ENCODE measurements around the gene DUSP22. TPM values are rescaled to one million over a fixed set of nuclear protein-coding genes. Genes with fewer than 3 reads are reported as not detected.

Gene DUSP22
- total RNA-seq, 1 experiment from 2014 or later: 19.2 TPM

GRCh38 chr6:308768-309167 lies 16.5 kb downstream of the DUSP22 start (continued):
- no peak for TF ChIP-seq EZH2phosphoT487 (IDR thresholded peaks at IDR 0.05; ENCODE audit: borderline replicate concordance)
- no peak for TF ChIP-seq EZH2 (IDR thresholded peaks at IDR 0.05)
- TF ChIP-seq MAX (IDR thresholded peaks at IDR 0.05): no peak
- no peak for TF ChIP-seq POLR2AphosphoS5 (IDR thresholded peaks at IDR 0.05; ENCODE audit: low read depth, low read length)
- TF ChIP-seq ZNF274 (IDR thresholded peaks at IDR 0.05; ENCODE audit: low read depth, low read length): no peak
- no peak for TF ChIP-seq RAD21 (IDR thresholded peaks at IDR 0.05; ENCODE audit: low read depth)
- TF ChIP-seq ZFX (IDR thresholded peaks at IDR 0.05): no peak
- TF ChIP-seq ELF1 (IDR thresholded peaks at IDR 0.05; ENCODE audit: borderline replicate concordance, low read depth): no peak

GRCh38 chr6:309947-310346 lies 17.7 kb downstream of the DUSP22 start:
- peaks cover 0 to 7% of the 10 kb centered on the region in 2 experiments; a peak in 1 of 4 replicates for H3K9me3 ChIP-seq (ENCODE audit: control insufficient read depth in 1 of 2, insufficient read depth in 1 of 2, low read depth in 1 of 2, low read length in 2 of 2)
- H3K27ac ChIP-seq (ENCODE audit: low read depth, low read length): no peak overlapping the region
- BruUV-seq (replicated peaks): no TSS peak
- TF ChIP-seq CEBPB (IDR thresholded peaks at IDR 0.05; ENCODE audit: low read depth) (no peak), YY1 (IDR thresholded peaks at IDR 0.05; ENCODE audit: extremely low read depth, insufficient replicate concordance, low read depth, low read length) (no peak), ATF3 (IDR thresholded peaks at IDR 0.05) (no peak), ELF1 (IDR thresholded peaks at IDR 0.05; ENCODE audit: borderline replicate concordance, low read depth) (no peak), ZNF274 (IDR thresholded peaks at IDR 0.05; ENCODE audit: low read depth, low read length) (no peak), CBX3 (IDR thresholded peaks at IDR 0.05; ENCODE audit: low read depth) (no peak), SIN3A (IDR thresholded peaks at IDR 0.05; ENCODE audit: low read depth) (no peak), TCF7L2 (IDR thresholded peaks at IDR 0.05; ENCODE audit: borderline replicate concordance, extremely low read depth, insufficient read depth, insufficient read length) (no peak), CTCF (IDR thresholded peaks at IDR 0.05 in 2 of 3, conservative IDR thresholded peaks at IDR 0.05 in 1 of 3; ENCODE audit: borderline replicate concordance in 1 of 3, insufficient read depth in 1 of 3, low read depth in 2 of 3, low read length in 2 of 3) (no peak), ZFX (IDR thresholded peaks at IDR 0.05) (no peak), EGR1 (IDR thresholded peaks at IDR 0.05; ENCODE audit: low read depth) (no peak), REST (IDR thresholded peaks at IDR 0.05; ENCODE audit: low read depth) (no peak)
- H3K36me3 ChIP-seq (ENCODE audit: control insufficient read depth in 1 of 2, insufficient read depth in 2 of 2, low read length in 2 of 2): no peaks in the 10 kb centered on the region
- H3K9ac ChIP-seq (ENCODE audit: low read length): no peak overlapping the region
- no peaks in the 10 kb centered on the region for H3K27me3 ChIP-seq (ENCODE audit: insufficient read depth, low read length)
- H4K20me1 ChIP-seq (ENCODE audit: insufficient read depth): no peaks in the 10 kb centered on the region
- no peak for ATAC-seq
- DNase-seq (ENCODE audit: low read depth, low spot score): no peak
- POLR2A ChIA-PET: no interaction called here
- no peaks in the 10 kb centered on the region for H3K9me2 ChIP-seq (ENCODE audit: insufficient read depth)
- CTCF ChIA-PET: no interaction called here
- H2AFZ ChIP-seq (ENCODE audit: low read depth, low read length, poor library complexity, severe bottlenecking): no peak overlapping the region
- no peaks in the 10 kb centered on the region for H3K4me1 ChIP-seq (ENCODE audit: control insufficient read depth in 1 of 2, insufficient read depth in 2 of 2, low read length in 2 of 2)
- no peaks in the 10 kb centered on the region for H3K79me2 ChIP-seq (ENCODE audit: insufficient read depth, low read length)
- RAD21 ChIA-PET (ENCODE audit: low non-redundant PET in 1 of 2, low total read pairs in 2 of 2, uncharacterized antibody in 2 of 2, unreplicated experiment in 2 of 2): no interaction called here
- no peak overlapping the region for H3K4me3 ChIP-seq (replicated peaks in 1 of 2; ENCODE audit: low read depth in 1 of 2, low read length in 2 of 2)
- H3K4me2 ChIP-seq (ENCODE audit: low read length): no peak overlapping the region
- intact Hi-C loops (cut with micrococcal nuclease): no loop called here
